Kidney capillary endothelial cell (primary cell): ENCODE results near the gene PSD2.

Experiments
- DNase-seq: peaks from one replicate; pipeline ENCODE4 v3.0.0-alpha.2; 2018; ENCODE audit warnings: low spot score

The PSD2 gene

DNA sequence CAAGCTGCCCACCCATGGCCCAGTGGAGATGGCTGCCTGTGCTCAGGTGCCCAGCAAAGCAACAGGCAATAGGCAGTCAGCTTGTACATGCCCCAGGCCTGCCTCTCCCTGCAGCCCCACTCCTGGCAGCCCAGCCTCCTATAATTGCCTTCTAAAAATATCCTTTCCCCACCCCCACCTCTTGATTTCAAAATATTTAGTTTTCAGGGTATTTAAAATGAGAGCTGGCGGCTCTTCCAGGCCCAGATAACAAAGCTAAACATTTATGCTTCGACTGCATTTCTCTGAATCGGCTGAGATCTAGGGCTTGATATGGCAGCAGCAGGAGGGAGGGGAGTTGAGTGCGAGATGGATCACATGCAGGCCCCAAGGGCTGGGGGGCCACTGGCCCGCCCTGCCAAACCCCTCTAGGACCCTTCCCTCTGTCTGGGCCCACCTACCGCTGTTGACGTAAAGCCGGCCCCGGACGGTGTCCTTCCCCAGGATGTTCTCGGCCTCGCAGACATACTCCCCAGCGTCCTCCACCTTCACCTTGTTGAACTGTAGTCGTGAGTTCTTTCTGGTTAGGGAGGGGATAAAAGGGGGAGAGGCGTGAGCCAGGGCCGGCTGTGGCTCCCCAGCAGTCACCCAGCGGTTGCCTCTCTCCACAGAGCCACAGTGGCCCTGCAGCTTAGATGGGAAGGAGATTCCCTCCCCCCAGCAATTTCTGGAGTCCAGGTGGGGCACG, 85.0 kb downstream of the PSD2 start:
- DNase-seq: no peak

DNA sequence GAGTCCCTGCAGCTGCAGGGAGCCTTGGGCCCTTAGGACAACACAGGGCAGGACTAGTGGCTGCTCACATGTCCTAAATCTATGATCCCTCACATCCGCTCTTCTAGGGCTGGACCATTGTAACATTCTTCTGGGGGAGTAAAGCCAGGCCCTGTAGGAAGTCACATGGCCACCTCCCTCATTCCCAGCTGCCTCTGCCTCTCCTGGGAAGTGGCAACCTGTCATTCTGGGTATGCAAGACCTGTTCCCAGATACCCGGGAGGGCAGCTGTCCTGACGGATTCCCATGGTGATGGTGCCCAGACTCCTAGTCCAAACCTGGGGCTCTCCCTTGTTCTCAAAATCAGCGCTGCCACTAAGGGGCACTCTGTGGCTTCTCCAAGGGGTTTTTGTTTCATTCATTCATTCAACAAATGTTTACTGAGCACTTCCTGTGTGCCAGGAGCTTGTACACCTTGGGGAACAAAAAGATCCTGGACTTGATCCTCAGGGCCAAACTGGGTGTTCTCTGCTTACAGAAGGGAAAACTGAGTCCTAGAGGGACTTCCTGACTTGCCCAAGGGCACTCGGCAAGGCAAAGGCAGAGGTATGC, 85.6 kb downstream of the PSD2 start:
- no peak for DNase-seq

DNA sequence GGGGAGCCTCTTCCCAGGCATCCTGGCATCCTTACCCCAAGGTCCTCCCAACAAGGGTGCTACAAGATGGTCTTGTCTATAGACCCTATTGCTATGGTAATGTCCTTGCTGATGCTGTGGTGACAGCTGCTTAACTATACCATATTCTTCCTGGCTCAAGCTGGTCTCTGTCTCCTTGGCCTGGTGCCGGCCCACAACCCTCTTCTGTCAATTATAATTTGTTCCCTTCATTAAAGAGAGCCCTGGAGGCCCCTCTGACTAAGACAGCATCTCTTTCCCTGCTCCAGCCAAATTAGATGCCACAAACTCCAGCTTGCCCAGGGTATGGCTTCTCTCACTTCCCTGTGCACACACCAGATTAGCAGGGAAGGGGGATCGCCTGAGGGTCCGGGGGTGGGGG, 86.7 kb downstream of the PSD2 start:
- no peak for DNase-seq

DNA sequence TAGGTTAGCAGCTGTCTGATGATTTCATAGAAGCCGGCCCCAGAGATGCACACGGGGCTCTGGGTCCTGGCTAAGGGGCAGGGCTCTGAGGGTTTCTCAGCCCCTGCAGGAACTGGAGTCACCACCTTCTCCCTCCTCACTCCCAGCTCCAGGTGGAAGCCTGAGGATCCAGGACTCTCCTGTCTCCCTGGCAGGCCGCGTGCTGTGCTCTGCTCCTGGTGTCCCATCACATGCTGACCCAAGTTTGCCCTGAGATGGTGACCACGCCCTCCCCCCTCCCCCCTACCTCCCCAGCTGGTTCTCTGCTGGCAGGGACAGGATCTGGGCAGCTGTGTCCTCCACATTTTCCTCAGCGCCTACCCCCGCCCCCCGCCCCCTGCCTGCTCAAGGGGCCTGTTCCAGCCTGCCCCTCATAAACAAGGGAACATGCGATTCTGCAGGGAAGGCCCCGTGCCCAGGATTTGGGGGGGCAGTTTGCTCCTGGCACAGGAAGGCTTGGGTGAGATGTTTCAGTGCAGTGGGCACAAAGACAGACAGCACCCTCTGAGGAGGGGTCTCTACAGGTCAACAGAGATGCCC, 87.4 kb downstream of the PSD2 start:
- DNase-seq: no peak

DNA sequence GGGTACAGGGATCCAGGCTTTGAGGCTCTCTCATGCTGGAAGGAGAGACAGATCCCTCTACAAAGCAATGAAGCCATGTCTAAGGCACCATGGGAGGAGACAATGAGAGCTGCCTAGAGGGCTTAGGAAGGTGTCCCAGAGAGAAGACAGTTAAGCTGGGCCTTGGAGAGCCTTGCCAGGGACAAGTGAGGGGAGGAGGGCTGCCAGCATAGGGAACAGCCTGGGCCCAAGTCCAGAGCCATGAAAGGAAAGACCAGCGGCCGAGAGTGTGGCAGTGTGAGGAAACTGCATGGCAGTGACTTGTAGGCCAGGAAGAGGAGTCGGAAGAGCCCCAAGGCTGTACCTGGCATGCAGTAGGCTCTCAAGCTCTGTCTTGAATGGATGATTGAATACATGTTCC, 88.5 kb downstream of the PSD2 start:
- no peak for DNase-seq

DNA sequence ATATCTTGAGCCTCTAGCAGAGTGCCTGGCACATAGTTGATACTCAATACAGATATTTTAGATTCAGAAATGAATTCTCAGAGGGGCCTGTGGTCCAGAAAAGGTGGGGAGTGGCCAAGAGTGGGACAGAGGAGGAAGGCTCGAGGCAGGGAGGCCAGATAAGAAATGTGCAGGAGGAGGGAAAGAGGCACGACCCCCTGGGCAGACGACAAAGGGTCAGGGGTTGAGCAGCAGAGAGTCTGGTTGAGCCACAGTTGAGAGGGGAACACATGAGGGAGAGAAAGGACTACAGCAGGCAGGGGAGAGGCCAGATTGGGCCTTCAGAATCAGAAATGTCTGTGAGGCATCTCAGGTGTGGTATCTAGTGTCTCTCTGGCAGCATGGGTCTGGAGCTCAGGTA, 89.1 kb downstream of the PSD2 start:
- no peak for DNase-seq

DNA sequence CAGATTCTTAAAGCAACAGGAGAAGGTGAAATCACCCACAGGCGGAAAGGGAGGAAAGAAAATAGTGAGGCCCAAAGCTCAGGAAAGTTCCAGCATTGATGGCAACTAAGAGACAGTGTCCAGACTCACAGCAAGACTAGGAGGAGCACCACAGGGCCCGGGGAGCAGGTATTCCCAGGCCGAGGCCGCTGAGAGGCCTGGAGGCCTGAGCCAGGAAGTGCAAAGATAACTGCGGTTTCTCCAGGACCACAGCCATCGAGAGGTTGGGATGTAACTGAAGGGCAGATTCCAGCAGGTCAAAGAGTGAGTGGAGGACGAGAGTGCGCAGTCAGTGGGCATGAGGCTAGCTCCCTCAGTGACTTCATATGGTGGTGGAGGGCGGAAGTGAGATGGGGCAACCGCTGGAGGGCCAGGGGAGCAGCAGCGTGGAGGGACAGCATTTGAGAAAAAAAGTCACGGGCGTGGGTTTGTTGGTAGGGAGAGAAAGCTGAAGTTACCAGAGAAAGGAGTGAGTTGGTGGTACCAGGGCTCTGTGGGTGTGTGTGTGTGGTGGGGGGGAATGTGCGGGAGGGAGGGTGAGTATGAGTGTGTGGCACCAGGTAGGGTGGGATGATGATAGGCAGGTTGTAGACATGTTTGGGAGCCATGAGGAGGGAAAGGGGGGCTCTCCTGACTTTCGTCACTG, 89.7 kb downstream of the PSD2 start:
- DNase-seq: no peak

DNA sequence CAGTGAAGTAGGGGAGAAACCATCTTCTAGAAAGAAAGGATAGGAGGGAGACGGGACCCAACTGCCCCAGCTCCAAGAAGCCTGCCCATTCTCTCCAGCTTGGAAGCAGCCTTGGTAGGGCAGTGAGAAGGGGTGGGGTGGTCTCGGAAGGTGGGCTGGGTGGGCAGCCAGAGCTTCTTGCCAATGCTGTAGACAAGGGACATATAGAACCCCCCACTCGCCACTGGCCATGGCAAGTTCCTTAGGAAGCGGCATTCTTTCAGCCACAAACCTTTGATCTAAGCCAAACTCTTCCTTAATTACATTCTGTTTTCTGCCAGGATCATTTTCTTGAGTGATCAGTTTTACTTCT, 90.2 kb downstream of the PSD2 start:
- DNase-seq: no peak

DNA sequence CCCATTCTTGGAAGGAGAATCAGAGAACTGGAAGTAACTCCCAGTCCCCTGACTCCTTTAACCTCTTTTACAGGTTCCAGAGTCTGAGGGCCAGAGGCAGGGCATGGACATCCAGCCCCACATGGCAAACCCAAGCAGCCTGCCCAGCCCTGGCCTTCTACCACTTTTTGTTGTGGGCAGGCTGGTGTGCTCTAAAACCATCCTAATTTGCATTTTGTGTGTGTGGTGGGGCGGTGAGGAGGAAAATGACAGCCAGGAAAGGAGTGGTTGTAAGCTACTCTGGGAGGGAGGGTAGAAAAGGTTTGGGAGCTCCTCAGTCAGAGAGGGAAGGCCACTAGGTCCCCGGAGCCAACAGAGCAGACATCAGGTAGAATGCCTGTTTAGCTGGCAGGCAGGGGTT, 90.6 kb downstream of the PSD2 start:
- no peak for DNase-seq

DNA sequence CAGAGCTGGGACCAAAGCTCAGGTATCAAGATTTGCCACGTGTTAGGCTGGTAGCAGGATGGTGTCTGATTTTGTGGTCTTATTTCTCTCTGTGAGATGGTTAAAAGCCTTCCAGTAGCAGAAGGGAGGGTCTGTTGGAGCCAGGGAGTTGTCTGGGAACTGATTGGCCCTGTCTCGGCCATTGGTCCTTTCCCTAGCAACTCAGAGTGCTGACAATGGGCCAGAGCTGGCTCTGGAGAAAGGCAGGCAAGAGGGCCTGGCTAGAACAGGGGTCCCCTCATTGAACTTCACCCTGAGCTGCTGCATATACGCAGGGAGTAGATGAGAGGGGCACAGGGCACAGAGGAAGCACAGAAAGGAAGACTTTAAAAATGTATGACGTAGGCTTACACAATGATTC, 92.8 kb downstream of the PSD2 start:
- DNase-seq: no peak

DNA sequence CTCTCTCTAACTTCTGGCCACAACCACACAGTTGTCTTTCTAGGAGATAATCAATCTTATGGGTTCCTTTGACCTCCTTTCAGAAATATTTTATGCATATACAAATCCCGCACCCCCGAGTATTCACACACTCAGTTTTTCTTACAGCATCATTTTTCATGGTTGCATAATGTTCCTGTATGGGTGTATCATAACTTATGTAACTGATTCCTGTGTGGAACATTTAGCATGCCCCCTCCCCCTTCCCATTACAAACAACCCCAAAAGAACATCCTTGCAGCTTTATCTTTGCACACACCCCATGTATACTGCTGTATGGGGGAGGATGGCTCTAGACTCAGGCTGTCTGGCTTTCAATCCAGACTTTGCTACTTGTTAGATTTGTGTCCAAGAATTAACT, 93.8 kb downstream of the PSD2 start:
- no peak for DNase-seq

DNA sequence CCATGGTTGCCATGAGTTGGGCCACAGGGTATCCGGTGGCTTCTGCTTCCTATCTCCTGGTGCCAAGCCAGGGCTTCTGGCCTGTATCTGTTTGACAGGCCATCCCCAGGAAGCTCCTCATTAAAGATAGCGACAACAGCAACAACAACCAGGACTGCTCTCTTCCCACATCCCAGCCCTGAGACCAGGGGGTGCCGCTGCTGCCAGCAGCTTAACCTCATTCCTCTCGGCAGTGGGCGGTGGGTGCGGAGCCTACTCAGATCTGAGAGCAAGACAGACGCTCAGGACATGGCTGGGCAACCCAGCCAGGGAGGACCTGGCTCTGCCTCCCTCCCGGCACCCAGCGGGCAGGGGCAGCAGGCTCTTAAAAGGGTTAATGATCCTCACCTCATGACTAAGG, 98.3 kb downstream of the PSD2 start:
- no peak for DNase-seq
